ENCODE measurements around the gene RGS11.

DNA sequence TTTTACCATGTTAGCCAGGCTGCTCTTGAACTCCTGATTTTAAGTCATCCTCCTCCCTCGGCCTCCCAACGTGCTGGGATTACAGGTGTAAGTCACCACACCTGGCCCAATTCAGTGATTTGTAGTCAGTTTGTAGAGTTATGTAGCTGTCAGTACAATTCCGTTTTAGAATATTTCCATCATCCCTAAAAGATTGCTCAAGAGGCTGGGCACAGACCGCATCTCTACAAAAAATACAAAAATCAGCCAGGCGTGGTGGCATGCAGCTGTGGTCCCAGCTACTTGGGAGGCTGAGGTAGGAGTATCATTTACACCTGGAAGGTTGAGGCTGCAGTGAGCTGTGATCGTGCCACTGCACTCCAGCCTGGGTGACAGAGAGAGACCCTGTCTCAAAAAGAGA is 20.6 kb downstream of the RGS11 start:
- TF ChIP-seq EZH2 (IDR thresholded peaks at IDR 0.05; ENCODE audit: borderline replicate concordance, low read depth, low read length, poor library complexity, severe bottlenecking) = no peak
- TF ChIP-seq, protein P1, sequence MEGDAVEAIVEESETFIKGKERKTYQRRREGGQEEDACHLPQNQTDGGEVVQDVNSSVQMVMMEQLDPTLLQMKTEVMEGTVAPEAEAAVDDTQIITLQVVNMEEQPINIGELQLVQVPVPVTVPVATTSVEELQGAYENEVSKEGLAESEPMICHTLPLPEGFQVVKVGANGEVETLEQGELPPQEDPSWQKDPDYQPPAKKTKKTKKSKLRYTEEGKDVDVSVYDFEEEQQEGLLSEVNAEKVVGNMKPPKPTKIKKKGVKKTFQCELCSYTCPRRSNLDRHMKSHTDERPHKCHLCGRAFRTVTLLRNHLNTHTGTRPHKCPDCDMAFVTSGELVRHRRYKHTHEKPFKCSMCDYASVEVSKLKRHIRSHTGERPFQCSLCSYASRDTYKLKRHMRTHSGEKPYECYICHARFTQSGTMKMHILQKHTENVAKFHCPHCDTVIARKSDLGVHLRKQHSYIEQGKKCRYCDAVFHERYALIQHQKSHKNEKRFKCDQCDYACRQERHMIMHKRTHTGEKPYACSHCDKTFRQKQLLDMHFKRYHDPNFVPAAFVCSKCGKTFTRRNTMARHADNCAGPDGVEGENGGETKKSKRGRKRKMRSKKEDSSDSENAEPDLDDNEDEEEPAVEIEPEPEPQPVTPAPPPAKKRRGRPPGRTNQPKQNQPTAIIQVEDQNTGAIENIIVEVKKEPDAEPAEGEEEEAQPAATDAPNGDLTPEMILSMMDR (conservative IDR thresholded peaks at IDR 0.05; ENCODE audit: low read depth, low read length) = no peak
